Measurements from ENCODE around the gene PLXNA1.
A peak's percentile ranks its signal among the peaks of the same experiment; 100 is the strongest.

Gene PLXNA1

DNA sequence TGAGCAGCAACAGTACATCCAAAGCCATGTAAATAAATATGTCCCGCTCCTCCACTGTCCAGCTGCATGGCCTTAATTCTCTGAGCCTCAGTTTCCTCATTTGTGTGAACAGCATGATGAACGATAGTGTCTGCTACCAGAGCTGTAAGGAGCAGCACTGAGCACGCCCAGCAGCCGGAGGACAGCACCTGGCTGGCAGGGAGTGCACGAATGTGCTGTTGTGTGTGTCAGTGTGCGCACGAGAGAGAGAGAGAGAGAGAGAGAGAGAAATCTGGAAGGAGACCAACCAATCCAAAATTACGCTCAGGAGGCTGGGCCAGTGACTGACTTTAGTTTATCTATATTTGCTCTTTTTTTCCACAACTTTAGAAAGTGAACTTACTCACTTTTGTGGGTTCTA lies 26.6 kb upstream of the PLXNA1 start:
- Histone ChIP-seq H3K27me3 (peaks cover 0 to 72% (median 0%) of the 10 kb centered on the region in 11 experiments; a peak in 7 of 22 replicates), H3K36me3 (no peaks in the 10 kb centered on the region), H4K20me1 (peaks cover 0 to 99% (median 43%) of the 10 kb centered on the region in 11 experiments; a peak in 19 of 22 replicates), H3K9ac (no peak overlapping the region), H3K9me3 (replicated peaks in 1 of 11) (no peaks in the 10 kb centered on the region), H3K4me3 (no peak overlapping the region), H3K4me1 (peaks cover 62 to 86% (median 81%) of the 10 kb centered on the region in 10 experiments), H3K27ac (no peak overlapping the region), H3K4me2 (peak overlapping the region; percentile 27 to 96 (median 76))
- TF ChIP-seq Cebpa-rat (IDR thresholded peaks at IDR 0.05), result no peak

DNA sequence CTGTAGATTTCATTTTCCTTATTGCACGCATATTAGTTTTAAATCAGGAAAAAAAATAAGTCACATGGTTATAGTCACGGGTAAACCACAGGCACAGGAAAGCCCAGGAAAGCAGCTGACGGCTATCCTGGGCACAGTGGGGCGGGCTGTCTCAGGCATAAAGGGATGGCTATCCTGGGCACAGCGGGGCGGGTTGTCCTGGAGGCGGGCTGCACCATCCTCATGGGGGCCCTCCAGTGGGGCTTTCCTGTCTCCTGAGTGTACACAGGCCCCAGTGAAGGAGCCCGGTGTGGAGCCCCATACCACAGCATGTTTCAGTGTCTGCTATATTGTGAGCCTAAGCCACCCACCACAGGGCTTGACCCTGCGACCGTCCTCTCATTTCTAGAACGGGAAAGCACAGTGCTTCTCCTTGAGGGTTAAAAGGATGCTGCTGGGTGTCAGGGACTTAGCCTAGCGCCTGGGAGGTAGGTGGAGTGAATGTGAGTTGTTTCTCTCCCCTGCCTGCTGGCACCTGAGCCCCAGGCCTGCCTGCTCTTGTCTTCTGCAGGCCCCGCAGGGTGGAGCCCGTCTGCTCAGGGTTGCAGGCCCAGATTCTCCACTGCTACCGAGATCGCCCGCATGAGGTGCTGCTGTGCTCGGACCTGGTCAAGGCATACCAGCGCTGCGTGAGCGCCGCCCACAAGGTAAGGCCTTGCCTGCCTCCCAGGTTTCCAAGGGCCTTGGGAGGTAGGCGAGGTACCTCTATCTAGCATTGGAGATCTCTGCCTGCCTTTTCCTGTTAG lies 25.9 kb upstream of the PLXNA1 start:
- peak overlapping the region; percentile 27 to 96 (median 83) for H3K4me2 ChIP-seq
- no peaks in the 10 kb centered on the region for H3K9me3 ChIP-seq (replicated peaks in 1 of 11)
- H3K36me3 ChIP-seq, result no peaks in the 10 kb centered on the region
- peak overlapping the region in 5 of 11 experiments; percentile 5 to 40 (median 28); a peak in 4 of 22 replicates for H3K9ac ChIP-seq
- no peak overlapping the region for H3K27ac ChIP-seq
- peak overlapping the region in 1 of 10 experiments; percentile 8; a peak in 2 of 20 replicates for H3K4me3 ChIP-seq
- peaks cover 0 to 100% (median 43%) of the 10 kb centered on the region in 11 experiments; a peak in 19 of 22 replicates for H4K20me1 ChIP-seq
- no peak for TF ChIP-seq Cebpa-rat (IDR thresholded peaks at IDR 0.05)
- peaks cover 68 to 93% (median 88%) of the 10 kb centered on the region in 10 experiments for H3K4me1 ChIP-seq
- peaks cover 0 to 72% (median 0%) of the 10 kb centered on the region in 11 experiments; a peak in 7 of 22 replicates for H3K27me3 ChIP-seq

DNA sequence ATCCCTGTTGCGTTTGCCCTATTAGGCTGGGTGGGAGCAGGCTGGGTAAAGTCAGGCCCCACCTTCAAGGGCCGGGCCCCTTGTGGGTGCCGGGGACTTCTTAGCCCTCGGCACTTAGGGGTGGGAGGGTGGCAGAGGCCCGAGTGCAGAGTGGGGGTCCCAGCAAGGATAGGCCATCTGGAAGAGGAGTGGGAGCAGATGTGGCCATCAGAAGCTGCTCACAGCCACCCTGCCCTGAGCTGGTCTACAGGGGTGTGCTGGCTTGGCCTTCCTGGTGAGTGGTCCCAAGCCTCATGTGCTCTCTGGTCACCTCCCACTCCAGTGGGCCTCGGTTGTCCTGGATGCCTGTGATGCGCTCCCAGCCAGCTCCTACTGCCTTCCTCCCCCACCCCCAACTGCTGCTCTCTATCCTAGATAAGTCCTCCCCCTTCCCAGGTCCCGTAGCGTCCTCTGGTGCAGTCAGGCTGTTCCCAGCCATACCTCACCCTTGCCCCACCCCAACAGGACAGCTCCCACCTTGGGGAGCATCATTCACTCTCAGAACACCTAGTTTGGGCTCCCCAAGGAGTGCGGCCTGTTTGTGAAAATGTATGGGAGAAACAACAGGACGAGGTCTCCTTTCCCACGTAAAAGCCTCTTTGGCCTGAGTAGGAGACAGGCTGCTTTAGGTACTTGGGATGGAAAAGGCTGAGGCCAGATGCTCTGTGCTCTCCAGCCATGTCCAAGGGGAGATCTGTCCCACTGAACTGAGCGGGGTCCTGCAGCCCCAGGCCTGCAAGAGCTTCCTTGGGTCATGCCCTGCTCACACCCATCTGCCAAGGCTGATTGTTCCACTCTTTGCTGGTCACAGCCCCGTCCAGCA lies 24.9 kb upstream of the PLXNA1 start:
- no peaks in the 10 kb centered on the region for H3K9me3 ChIP-seq (replicated peaks in 1 of 11)
- H3K27ac ChIP-seq, result no peak overlapping the region
- H3K9ac ChIP-seq, result peak overlapping the region in 1 of 11 experiments; percentile 9; a peak in 1 of 22 replicates
- TF ChIP-seq Cebpa-rat (IDR thresholded peaks at IDR 0.05), result no peak
- H3K4me2 ChIP-seq, result peak overlapping the region; percentile 27 to 96 (median 83); a peak in 20 of 22 replicates
- peaks cover 0 to 100% (median 43%) of the 10 kb centered on the region in 11 experiments; a peak in 19 of 22 replicates for H4K20me1 ChIP-seq
- peaks cover 72 to 99% (median 94%) of the 10 kb centered on the region in 10 experiments for H3K4me1 ChIP-seq
- no peaks in the 10 kb centered on the region for H3K36me3 ChIP-seq
- no peak overlapping the region for H3K4me3 ChIP-seq
- peaks cover 0 to 68% (median 0%) of the 10 kb centered on the region in 11 experiments; a peak in 7 of 22 replicates for H3K27me3 ChIP-seq

DNA sequence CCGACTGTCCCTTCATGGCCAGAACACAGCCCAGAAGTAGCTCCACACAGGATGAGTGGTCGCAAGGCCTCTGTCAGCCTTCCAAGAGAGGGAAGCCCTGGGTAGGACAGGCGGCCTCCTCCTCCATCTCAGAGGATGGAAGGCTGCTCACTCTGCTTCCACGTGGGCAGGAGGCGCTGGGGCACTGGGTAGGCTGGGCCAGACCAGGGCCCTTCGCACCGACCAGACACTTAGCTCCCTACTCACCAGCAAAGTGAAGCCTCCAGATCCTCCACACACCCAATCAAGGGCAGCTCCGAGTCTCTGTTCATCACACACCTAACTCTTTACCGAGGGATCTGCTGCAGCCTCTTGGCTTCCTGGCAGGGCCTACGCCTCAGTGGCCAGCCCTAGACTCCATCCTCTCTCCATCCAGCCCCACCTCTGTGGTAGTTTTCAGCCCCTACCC lies 24.3 kb upstream of the PLXNA1 start:
- no peak overlapping the region for H3K4me3 ChIP-seq
- no peak overlapping the region for H3K27ac ChIP-seq
- no peaks in the 10 kb centered on the region for H3K36me3 ChIP-seq
- H4K20me1 ChIP-seq, result peaks cover 0 to 100% (median 43%) of the 10 kb centered on the region in 11 experiments; a peak in 19 of 22 replicates
- no peak for TF ChIP-seq Cebpa-rat (IDR thresholded peaks at IDR 0.05)
- H3K9me3 ChIP-seq (replicated peaks in 1 of 11), result no peaks in the 10 kb centered on the region
- H3K4me2 ChIP-seq, result peak overlapping the region in 10 of 11 experiments; percentile 2 to 96 (median 86); a peak in 15 of 22 replicates
- H3K4me1 ChIP-seq, result peaks cover 72 to 93% (median 90%) of the 10 kb centered on the region in 10 experiments
- no peak overlapping the region for H3K9ac ChIP-seq
- H3K27me3 ChIP-seq, result peaks cover 0 to 66% (median 0%) of the 10 kb centered on the region in 11 experiments; a peak in 7 of 22 replicates

DNA sequence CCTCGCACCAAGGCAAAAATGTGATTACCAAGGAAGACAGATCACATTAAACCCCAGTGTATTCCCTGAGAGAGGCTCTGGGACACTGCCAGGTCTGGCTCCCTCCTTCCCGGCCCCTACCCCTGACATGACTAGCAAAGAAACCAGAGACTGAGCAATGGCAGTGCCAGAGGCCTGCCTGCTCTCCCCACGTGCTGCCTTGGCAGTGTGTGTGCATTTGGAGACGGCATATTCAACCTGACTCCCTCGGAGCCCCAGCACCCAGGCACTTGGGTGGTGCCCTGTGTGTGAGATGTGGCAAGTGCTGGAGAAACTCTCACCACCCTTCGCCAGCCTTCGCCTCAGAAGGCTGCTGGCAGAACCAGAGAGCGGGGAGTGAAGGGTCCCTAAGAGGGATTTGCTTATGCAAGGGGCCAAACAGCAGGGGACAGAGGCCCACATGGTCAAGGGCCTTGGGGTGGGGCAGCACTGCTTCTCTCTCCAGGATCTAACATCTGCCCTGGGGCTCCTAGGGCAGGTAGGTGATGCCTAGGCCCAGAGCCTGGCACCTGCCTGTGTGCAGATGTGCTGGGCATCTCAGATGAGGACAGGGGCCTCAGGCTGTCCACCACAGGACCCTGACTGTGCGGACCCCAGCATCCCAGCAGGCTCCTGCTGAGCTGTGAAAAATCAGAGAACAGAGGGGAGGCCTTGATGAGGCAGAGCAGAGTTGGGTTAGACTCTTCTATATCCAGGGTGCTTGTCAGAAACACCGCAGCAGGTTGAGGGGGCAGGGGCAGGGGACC lies 23.6 kb upstream of the PLXNA1 start:
- H4K20me1 ChIP-seq, result peaks cover 0 to 100% (median 37%) of the 10 kb centered on the region in 11 experiments; a peak in 19 of 22 replicates
- H3K4me1 ChIP-seq, result peaks cover 65 to 87% (median 83%) of the 10 kb centered on the region in 10 experiments
- no peak overlapping the region for H3K4me3 ChIP-seq
- H3K9me3 ChIP-seq (replicated peaks in 1 of 11), result no peaks in the 10 kb centered on the region
- H3K36me3 ChIP-seq, result no peaks in the 10 kb centered on the region
- H3K27me3 ChIP-seq, result peaks cover 0 to 59% (median 0%) of the 10 kb centered on the region in 11 experiments; a peak in 7 of 22 replicates
- H3K27ac ChIP-seq, result peak overlapping the region in 1 of 11 experiments; percentile 59; a peak in 2 of 22 replicates
- H3K9ac ChIP-seq, result peak overlapping the region in 3 of 11 experiments; percentile 26 to 48 (median 42); a peak in 3 of 22 replicates
- peak overlapping the region; percentile 76 to 96 (median 90); a peak in 20 of 22 replicates for H3K4me2 ChIP-seq
- TF ChIP-seq Cebpa-rat (IDR thresholded peaks at IDR 0.05), result no peak

- peak overlapping the region in 6 of 11 experiments; percentile 1 to 48 (median 42); a peak in 9 of 22 replicates for H3K9ac ChIP-seq
- no peaks in the 10 kb centered on the region for H3K9me3 ChIP-seq (replicated peaks in 1 of 11)
- H3K27me3 ChIP-seq, result peaks cover 0 to 54% (median 0%) of the 10 kb centered on the region in 11 experiments; a peak in 7 of 22 replicates
- peaks cover 0 to 100% (median 30%) of the 10 kb centered on the region in 11 experiments; a peak in 17 of 22 replicates for H4K20me1 ChIP-seq
- H3K27ac ChIP-seq, result peak overlapping the region in 7 of 11 experiments; percentile 3 to 59 (median 35); a peak in 8 of 22 replicates
- peaks cover 58 to 79% (median 76%) of the 10 kb centered on the region in 10 experiments for H3K4me1 ChIP-seq
- H3K4me3 ChIP-seq, result peak overlapping the region in 1 of 10 experiments; percentile 11; a peak in 1 of 20 replicates
- H3K4me2 ChIP-seq, result peak overlapping the region; percentile 76 to 96 (median 90)
- H3K36me3 ChIP-seq, result no peaks in the 10 kb centered on the region
- no peak for TF ChIP-seq Cebpa-rat (IDR thresholded peaks at IDR 0.05)
Measured at GRCh38 chr3:126959921-126960603, 22.9 kb upstream of the PLXNA1 start.

DNA sequence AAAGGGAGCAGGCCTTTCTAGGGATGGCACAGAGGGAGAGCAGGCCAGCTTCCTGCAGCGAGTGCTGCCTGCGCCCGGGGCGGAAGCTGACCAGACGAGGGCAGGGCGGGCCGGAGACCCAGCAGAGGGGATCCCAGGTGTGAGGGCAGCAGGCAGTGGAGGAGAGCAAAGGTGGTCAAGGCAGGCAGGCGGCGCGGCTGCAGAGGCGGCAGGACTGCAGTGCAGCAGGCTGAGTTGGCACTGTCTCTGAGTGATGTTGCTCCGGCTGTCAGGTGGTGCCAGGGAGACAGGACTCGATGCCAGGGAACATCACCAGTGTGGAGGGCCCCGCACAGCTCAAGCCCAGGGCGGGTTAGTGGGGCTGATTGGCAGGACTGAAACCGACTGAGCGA lies 22.3 kb upstream of the PLXNA1 start:
- H3K4me3 ChIP-seq, result peak overlapping the region in 1 of 10 experiments; percentile 11; a peak in 1 of 20 replicates
- H3K36me3 ChIP-seq, result no peaks in the 10 kb centered on the region
- no peak for TF ChIP-seq Cebpa-rat (IDR thresholded peaks at IDR 0.05)
- peak overlapping the region; percentile 76 to 96 (median 90) for H3K4me2 ChIP-seq
- peaks cover 0 to 100% (median 26%) of the 10 kb centered on the region in 11 experiments; a peak in 17 of 22 replicates for H4K20me1 ChIP-seq
- peaks cover 52 to 74% (median 70%) of the 10 kb centered on the region in 10 experiments for H3K4me1 ChIP-seq
- H3K9me3 ChIP-seq (replicated peaks in 1 of 11), result no peaks in the 10 kb centered on the region
- peaks cover 0 to 49% (median 0%) of the 10 kb centered on the region in 11 experiments; a peak in 7 of 22 replicates for H3K27me3 ChIP-seq
- H3K9ac ChIP-seq, result peak overlapping the region in 6 of 11 experiments; percentile 1 to 48 (median 42); a peak in 8 of 22 replicates
- peak overlapping the region in 9 of 11 experiments; percentile 3 to 59 (median 22); a peak in 10 of 22 replicates for H3K27ac ChIP-seq

Data from BLaER1 treated with 17β-estradiol and CSF1 and Interleukin-3, amounts not matched to agents 10 nM and 100 nM (cell line).